HL-60/S4 treated with retinoic acid at 250 ng/mL for 4 days and 3 days (cell line): ENCODE measurements around the gene SMYD2.

Source experiments
- in situ Hi-C: fragments of 300-500 bp; cut with MboI; formaldehyde crosslinking; loops from 2 replicates; pipeline ENCODE4 v1.7.0; 2022; ENCODE audit warnings: low sequenced_read_pairs

SMYD2 gene

DNA sequence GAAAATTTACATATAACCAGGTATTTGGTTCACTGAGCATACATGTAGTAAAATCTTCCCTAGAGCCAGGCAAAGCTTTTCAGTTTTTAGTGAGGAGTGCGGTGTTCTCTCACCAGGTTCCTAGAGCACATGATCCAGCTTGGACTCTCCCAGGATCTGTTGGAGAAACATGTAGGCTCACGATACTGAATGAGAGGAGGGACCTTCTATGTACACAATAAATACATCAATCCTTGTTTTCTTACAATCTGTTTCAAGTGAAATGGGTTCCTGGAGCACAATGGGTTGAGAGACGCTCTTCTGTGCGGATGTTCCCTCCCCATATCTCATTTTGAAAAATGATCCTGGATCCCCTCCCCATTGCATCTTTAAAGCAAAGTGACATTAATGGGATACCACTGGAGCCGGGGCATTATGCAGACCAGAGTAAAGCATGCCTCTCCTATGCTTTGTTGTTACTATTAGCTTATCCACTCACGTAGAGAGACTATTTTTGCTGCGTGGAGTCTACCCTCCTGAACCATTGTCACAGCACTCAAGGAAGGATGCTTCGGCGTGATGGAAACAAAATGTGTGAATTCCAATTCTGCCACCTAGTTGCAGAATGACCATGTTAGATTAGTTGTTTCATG lies 19.3 kb downstream of the SMYD2 start:
- in situ Hi-C loops: no loop called here

DNA sequence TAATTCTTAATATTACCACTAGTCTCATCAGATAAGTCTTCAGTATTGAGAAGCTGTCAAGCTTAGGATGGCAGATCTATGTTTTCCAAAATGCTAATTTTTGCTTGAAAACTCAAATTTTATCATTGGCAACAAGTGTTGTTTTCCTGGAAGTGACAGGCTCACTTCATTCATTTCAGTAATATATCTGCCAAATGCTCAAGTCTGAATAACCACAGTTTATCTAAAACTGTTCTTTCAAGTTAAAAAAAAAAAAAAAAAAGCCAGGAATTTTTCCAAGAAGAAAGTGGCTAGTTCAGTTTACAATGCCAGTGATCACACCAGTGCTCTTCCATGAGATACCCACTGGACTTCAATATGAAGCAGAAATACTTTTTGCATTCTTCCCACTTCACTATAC lies 20.6 kb downstream of the SMYD2 start:
- in situ Hi-C loops: no loop called here

DNA sequence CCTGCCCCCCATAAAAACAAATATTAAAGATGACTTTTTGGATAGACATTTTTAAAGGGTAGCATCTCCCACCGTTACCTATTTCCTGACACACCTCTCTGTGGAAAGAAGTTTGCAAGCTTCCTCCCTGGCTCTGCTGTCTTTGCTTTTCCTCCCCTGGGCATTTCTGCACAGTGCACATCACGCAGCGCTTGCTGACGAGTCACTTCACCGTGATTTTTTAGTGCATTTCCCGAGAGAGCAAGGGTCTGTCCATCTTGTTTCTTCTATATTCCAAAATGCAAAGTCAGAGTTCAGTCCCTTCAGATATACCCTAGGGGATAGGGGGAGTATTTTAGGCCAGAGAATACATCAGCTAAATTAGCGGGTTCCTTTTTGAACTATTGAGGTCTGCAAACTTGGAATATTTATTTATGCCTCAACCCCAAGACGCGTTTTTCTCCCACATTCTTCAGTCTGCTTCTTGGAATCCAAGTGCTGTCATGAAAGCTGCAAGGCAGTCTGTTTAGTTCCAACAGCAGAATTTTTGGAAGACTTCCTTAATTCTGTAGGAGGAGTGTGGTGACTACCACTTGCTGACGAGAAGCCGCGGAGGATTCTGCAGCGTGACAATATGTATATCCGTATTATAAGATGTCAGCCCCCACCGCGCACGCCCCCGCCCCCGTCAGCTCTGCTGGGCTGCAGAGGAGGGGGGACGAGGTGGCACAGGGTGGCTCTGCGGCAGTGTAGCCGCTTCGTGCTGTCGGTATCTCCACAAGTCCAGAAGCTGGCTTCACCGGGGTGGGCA lies 22.4 kb downstream of the SMYD2 start:
- in situ Hi-C loops: no loop called here

DNA sequence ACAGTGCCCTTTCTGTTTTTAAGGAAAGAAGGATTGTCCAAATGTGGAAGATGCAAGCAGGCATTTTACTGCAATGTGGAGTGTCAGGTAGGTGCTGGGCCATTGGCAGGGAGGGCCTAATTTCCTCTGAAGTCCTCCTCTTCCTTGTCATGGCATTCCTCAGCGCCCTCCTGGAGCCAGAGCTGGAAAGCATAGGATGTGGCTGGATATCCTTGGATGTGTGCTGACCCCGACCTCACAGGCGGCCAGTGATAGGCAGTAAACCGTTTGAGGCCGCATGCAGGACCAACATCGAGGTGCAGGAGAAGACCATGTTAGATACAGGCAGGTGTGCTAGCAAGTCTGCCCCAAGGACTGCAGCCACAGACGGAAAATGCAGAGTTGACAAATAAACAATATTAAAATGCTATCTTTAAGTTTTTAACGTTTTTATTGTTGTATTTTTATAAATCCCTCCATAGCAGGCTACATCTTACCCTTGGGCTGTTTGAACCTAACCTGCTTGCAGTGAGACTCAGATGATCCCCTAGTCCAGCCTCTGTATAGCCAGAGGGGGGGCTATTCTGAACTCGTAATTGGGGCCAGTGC lies 24.3 kb downstream of the SMYD2 start:
- in situ Hi-C loops: no loop called here

DNA sequence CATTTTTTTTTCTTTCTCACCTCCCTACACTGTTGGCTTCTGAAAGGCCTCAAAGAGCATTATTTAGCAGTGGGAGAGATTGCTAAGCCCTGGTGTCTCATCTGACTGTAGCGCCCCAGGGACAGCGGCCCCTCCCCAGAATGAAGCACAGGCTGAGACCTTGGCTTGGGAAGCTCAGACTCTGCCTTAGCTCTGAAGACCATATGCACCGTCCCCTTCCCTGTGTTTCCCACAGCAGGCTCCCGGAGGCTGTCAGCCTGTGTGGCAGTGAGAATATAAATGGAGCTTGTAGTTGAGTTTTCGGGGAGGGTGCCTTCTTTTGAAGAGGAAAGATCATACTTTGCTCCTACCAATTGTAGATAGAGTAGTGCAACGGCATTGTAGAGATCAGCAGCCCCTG lies 25.3 kb downstream of the SMYD2 start:
- in situ Hi-C loops: no loop called here

DNA sequence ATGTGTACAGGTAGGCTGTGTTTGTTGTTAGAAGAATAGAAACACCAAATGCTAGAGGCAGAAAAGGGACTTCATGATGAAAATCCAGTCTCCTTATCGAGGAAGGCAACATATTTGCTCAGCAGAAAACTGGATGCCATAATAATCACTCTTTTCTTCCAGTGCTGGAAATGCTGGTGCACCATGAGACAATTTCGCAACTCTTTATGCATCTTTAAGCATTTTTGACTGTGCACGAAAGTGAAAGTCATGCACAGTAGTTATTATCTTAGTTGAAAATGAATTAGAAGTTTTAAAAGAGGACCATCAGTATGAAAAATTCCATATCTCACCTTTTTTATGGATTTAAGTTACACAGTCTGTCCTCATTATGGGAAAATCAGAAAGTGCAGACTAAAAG lies 29.1 kb downstream of the SMYD2 start:
- in situ Hi-C loops: no loop called here

DNA sequence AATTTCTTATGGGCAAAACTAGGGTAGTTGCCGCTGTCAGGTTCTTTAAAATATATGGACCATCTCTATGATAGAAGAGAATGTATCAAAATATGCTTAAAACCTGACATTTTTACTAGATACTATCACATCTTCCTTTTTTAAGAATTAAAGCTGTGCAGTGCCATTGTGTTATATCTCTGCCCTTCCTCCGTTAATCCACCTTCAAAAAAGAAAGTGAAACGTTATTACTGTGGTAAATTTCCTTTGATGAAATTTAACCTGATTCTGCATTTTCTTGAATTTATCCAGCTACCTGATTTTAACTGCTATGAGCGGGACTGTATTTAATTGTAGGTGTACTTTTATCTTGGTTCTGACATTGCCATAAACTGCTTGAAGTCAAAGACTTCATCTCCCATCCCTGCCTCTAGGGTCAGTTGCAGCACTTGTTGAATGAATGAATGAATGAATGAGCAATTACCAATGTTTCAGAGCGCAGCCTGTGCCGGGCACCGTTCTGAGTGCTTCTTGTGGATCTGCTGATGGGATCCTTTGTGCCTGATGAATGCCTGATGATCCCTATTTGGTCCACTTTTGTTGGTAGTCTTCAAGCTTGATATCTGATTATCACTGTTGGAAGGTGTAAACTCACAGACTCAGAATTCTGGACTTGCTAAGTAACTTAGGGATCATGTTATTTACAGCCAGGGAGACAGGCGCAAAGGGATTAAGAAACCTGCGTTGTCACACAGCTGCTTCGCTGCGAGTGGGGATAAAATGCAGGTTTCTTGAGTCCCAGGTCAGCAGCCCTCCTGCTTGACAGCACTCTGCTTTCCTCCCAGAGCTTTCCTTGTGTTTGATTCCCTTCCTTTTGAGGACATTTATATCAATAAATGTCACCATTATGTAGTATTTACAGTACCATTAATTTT lies 30.1 kb downstream of the SMYD2 start:
- in situ Hi-C loops: no loop called here

DNA sequence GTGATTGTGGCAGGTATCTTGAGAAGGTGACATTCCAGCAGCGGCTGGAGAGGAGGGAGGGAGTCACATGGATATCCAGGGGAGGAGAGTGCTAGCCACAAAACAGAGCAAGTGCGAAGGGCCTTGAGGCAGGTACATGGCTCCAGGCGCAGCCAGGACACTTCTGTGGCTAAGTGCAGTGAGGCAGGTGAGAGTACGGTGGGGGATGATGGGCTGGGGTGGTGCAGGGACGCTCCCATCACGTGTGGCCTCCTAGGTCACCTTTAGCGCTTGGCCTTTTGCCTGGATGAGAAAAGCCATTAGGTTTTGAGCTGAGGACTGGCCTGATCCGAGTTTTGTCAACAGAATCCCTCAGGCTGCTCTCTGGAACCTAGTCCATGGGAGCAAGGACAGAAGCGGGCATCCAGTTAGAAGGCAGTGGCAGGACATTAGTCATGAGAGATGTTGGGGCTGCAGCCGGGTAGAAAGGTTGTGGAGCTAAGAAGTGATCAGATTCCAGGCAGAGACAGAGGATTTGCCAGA lies 31.6 kb downstream of the SMYD2 start:
- in situ Hi-C loops: no loop called here

DNA sequence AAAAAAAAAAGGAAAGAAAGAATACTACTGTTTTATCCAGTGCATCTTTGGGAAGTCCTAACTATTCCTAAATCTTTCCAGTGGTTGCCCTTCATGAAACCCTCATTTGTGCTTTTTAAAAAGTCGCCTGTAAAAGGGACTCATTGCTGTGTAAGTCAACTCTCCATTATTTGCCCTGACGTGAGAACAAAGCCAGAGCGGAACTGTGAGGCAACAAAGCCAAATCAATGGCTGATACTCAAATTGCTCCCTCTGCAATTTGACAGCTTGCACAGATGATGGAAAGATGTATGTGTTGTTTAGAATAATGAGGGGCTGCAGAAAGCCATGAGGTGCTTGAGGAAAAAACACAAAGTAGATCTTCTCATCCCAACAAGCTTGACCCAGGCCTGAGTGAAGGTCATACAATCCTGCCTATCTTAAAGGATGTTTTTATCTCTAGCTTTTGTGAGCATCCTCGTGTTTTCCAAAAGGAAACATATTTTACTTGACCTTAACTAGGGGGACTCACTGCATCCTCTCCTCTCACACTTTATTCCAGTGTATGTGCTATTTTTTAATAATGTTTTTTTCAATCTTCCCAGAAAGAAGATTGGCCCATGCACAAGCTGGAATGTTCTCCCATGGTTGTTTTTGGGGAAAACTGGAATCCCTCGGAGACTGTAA lies 33.4 kb downstream of the SMYD2 start:
- in situ Hi-C loops: no loop called here

DNA sequence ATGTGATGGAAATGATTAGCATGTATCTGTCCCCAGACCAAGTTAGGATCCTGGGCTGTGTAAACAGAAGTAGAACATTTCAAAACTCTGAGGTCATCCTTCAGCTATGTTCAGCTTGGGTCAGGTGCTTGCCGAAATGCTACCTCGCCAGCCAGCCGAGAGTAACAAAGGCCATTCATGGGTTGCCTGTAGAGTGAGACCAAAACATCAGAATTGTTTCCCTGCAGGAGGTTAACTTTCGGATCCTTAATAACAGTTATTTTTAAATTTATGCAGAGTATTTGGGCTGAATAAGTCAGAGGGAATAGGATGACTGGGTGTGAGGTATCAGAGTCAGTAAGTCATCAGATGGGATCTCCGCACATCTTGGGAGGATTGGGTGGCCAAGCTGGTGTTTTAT lies 35.6 kb downstream of the SMYD2 start:
- in situ Hi-C loops: no loop called here

DNA sequence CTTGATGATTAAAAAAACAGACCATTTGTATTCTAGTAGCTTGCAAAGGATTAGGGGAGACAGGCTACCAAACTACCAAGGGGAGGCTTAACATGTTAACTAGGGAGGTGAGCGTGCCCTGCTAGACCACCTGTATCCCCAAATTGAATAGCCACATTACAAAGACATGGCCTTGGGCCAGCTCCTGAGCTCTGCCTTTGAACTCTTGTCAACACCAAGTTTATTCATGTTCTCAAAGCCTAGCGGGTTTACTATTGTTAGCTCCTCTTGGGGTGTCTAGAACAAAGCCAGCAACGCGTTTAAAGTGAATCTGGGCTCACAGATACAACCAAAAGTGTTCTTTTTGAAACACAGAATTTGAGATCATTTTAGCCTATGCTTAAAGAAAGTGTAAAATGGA lies 36.3 kb downstream of the SMYD2 start:
- in situ Hi-C loops: no loop called here

DNA sequence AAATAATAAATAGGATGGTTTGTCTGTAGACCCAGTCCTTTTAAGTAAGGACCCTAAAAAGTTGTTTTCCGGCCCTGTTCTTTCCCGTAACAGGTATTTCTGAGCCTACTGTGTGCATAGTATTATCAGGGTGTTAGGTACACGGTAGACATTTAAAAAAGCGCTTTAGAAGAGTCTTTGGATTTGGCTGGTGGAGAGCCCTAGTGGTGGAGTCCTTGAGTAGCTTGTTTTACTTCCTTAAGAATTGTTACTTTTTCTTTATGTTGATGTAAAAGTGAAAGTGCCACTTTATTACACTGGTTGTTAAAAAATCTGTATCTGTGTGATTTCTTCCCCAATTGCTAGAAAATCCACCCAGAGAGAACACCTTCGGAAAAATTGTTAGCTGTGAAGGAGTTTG lies 36.8 kb downstream of the SMYD2 start:
- in situ Hi-C loops: no loop called here

DNA sequence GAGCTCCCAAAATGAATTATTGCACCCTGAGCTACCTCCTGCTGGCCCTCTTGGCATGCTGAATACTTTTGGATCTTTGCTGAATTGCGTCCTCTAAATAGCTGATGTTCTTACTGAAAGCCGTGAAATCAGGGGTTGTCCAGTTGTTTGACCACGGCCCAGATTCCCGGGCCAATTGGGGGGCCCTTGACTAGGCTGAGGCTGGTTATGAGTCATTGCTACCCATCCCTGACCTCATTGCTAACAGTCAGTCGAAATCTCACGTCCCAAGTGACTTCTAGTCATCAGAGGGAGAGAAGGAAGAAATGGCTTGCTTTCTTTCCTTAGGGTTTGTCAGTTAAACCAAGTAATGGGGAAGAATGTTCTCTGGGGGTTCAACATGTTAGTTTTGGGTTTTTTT lies 37.4 kb downstream of the SMYD2 start:
- in situ Hi-C loops: no loop called here

DNA sequence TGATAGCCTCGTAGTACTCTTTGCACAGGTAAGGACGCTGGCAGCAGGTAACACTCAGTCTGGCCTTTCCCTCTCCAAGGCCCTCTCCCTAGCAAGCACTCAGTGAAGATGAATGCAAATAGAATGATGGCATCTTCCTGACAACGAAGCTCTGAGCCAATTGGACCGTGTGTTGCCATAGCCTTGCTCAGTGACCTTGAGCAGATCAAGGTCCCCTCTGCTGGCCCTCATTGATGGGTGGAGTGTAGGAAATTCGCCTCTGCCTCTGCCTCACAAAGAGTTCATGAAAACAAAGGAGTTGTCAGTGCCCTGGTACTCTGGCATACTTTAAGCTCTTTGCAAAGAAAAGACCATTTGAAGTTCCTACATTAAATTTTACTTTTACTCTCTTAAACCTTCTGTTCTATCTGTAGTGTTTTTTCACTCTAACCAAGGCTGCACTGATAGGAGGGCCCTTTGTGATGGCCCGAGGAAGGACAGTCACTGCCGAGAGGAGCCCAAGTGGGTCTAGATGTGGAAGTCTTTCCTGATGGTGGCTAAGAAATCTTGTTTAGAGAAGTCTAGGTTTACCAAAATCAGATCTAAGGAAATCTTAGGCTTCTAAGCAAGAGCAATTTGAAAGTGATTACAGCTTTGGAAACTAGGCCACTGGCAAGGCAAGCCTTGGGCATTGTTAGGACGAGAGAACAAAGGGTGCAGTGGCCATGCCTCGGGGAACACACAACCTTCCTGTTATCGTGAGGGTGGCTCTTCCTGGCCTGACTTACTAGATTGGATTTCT lies 38.2 kb downstream of the SMYD2 start:
- in situ Hi-C loops: no loop called here

DNA sequence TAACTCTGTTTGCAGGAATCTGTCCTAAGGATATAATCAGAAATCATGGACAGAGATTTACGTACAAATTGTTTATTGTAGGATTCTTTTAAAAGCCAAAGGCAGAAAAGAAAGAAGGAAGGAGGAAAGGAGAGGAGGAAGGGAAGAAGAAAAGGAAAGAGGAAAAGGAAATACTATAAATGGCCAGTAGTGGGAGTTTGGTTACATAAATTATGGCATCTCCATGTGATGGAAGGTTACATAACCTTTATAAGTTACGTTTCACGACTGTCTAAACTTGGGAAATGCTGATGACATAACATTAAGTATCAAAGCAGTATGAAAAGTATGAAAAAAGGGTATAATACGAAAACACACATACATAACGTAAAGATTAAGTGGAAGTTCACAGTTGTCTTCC lies 39.0 kb downstream of the SMYD2 start:
- in situ Hi-C loops: loop anchor here (10.0 kb wide), 1 partner anchor 105 kb away; no protein-coding TSS in a partner anchor

DNA sequence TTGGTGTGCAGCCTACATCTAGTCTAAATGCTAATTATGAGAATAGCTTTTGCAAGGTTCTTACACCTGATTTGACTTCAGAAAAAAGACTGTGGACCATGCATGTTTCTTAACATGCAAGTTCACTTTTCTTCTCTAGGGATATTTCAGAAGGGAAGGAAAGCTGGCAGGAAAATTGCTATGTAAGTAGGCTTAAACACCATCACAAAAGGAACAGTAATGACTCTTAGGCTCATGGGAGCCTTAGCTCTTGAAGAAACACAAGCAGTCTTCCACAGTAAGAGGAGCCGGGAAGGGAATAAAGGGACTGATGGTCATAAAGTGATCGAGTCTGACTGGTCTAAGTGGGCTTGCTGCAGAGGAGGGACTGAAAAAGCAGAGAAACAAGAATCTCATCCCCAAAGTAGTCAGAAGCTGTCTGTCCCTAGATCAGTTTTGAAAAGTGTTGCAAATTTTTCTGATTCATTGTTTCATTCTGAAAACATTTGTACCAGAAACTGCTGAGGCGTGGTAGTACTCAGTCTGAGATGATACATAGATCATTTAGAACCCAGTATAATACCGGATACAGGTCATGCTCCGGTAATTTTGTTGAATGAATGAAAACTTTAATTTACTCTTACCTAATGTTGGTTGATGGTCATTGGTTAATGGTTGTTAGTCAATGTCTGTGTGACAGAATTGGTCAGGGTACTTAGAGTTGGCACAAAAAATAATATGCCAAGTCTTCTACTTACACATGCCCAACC lies 40.9 kb downstream of the SMYD2 start:
- in situ Hi-C loops: loop anchor here (10.0 kb wide), 1 partner anchor 107 kb away; no protein-coding TSS in a partner anchor

DNA sequence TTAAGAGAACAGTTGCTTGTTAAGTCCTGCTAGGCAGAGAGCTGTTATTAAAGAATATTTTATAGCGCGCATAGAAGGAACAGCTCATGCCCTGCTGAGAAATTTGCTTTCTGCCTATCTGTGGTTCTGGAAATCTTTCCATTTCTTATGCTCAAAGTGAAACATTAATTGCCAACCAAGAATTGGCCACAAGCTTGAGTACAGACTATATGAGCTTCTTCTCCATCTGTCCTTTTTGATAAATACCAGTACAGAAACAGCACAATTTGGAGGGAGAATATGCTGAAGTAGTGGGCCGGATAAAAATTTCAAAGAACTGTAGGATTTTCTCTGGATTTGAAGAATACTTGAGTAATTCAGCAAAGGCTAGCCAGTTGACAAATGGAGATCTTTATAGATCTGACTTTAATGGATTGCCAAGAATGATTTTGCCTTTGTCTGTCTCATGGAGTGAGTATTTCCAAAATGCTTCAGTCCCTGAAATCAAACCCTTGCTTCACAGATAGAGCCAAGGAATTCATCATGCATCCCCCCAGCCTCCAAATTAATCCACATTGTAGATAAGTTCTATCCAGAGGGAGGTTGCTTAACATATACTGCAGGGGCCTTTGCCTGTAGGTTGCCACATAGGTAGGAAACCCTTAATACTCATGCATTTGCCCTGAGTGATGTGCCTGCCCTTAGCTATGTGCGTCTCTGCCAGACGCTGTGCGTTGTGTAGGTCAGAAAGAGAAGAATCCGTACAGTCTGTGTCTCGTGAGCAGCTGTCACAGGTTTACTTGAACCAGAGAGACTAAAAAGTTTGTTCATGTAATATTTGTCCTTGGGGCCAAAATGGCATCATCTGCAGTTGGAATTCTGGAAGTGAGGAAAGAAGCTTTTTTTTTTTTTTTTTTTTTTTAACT lies 44.2 kb downstream of the SMYD2 start:
- in situ Hi-C loops: loop anchor here (10.0 kb wide), 1 partner anchor 110 kb away; no protein-coding TSS in a partner anchor

DNA sequence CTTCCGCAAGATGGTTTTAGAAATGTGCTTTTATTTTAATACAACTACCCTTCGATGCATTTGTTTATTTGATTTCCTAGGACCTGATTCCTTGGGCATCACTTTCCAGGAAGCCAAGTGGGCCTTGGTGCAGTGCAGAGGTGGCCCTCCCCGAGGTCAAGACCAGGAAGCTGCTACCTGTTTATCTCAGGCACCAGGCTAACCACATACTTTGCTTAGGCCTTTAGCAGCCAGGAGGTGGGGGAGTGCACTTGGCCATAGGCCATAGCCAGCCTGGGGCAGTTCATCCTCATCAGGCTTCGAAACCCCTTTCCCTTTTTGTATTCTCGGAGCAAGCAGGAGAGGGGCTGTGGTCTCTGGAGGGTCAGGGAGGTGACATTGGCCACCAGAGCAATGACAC lies 45.4 kb downstream of the SMYD2 start:
- in situ Hi-C loops: loop anchor here (10.0 kb wide), 1 partner anchor 112 kb away; no protein-coding TSS in a partner anchor
